Suppressor macrophage treated with lipopolysaccharide for 4 hours (primary cell): Measurements from ENCODE around the gene OTOA.
"Not testable (repeated sequence)": the region's sequence is repeated elsewhere in the genome, so short reads cannot be mapped to it uniquely, and the experiment has no call there.

Experiments
- DNase-seq: peaks from one replicate; pipeline ENCODE4 v3.0.0-alpha.2; 2020

OTOA gene

DNA sequence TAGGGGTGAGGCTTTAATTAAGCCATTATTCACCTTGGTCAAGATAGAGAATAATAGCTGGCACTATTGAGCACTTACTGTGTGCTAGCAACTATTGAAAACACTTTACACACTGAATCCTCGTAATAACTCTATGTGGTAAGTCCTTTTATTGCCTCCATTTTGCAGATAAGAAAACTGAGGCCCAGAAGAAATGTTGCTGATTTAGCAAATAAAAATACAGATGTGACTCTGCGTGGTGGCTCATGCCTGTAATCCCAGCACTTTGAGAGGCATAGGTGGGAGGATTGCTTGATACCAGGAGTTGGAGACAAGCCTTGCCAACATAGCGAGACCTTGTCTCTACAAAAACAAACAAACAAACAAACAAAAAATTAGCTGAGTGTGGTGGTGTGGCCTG, 19.4 kb downstream of the OTOA start:
- no peak for DNase-seq

DNA sequence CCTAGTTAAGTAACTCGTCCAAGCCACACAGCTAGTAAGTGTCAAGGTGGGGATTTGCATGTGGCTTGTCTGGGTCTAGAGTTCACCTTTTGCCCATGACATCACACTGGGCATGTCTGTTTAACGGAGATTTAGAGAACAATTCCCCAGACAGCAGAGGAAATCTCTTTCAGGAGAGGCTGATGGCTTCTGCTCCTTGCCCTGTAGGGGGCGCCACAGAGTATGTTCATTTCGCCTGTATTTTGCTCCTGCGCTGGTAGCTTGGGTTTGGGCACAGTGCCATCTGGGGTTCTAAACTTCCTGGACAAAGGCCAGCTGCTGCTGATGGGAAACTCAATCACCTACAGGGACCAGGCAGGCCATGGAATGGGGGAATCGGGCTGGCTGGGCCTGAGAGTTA, 20.4 kb downstream of the OTOA start:
- DNase-seq = no peak

DNA sequence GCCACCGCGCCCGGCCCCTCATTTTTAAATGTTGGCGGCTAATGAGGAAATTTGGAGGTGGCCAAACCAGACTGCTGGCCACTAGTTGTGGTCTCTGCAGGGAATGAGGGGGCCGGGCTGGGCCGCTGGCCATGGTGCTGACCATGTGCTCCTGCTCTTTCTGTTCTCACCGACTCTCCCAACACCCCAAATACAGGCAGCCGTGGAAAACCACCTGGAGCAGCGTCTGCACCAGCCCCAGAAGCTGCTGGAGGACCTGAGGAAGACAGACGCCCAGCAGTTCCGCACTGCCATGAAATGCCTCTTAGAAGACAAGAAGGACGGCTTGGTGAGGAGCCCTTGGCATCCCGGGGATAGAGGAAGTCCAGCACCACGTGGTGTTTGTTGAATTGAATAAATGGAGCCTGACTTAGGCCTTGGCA, 21.3 kb downstream of the OTOA start:
- DNase-seq = no peak

DNA sequence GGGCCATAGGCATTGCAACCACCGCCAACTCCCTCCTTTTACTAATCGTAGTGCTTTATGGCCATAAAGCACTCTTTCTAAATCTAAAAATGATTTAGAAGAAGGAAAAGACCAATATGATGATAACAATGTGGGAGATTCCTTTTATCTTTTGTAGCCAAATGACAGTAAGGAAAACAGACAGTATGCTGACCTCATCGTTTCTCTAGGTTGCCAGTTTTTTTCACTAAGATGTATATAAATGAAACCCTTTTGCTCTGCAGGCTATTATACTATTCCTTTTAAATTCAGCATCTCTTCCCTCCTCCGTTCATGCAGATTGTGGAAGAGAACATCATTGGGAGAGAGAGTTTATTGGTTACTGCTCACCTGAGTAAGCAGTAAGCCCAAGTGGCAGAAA, 25.3 kb downstream of the OTOA start:
- DNase-seq = no peak

DNA sequence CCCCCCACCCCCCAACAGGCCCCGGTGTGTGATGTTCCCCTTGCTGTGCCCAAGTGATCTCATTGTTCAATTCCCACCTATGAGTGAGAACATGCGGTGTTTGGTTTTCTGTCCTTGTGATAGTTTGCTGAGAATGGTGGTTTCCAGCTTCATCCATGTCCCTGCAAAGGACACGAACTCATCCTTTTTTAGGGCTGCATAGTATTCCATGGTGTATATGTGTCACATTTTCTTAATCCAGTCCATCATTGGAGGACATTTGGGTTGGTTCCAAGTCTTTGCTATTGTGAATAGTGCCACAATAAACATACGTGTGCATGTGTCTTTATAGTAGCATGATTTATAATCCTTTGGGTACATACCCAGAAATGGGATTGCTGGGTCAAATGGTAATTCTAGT, 27.2 kb downstream of the OTOA start:
- DNase-seq = not testable (repeated sequence)

DNA sequence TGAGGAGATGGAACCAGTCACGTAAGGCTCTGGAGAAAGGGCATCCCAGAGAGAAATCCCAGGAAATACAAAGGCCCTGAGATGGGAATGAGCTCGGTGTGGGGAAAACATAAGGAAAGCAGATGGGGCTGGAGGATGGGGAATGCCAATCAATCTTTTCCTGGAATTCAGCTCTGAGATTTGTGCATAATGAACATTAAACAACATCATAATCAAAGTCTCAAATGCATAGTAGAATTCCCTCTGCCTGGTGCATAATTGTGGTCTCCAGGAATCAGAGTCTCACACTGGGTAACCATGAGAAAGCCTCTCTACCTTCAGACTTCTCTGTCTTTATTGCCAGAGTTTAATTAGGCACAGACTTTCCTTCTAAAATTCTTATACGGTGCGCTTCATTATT, 30.8 kb downstream of the OTOA start:
- DNase-seq = no peak

DNA sequence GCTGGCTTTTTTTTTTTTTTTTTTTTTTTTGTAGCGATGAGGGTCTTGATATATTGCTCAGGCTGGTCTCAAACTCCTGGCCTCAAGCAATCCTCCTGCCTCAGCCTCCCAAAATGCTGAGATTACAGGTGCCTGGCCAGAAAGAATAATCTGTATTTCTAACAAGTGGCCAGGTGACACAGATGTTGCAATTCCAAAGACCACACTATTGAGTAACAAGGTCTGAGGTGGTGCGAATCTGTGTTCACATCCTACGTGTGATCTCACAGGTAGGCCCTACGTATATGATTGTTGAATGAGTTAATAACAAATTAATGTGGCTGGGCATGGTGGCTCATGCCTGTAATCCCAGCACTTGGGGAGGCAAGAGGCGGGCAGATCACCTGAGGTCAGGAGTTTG, 33.3 kb downstream of the OTOA start:
- no peak for DNase-seq

DNA sequence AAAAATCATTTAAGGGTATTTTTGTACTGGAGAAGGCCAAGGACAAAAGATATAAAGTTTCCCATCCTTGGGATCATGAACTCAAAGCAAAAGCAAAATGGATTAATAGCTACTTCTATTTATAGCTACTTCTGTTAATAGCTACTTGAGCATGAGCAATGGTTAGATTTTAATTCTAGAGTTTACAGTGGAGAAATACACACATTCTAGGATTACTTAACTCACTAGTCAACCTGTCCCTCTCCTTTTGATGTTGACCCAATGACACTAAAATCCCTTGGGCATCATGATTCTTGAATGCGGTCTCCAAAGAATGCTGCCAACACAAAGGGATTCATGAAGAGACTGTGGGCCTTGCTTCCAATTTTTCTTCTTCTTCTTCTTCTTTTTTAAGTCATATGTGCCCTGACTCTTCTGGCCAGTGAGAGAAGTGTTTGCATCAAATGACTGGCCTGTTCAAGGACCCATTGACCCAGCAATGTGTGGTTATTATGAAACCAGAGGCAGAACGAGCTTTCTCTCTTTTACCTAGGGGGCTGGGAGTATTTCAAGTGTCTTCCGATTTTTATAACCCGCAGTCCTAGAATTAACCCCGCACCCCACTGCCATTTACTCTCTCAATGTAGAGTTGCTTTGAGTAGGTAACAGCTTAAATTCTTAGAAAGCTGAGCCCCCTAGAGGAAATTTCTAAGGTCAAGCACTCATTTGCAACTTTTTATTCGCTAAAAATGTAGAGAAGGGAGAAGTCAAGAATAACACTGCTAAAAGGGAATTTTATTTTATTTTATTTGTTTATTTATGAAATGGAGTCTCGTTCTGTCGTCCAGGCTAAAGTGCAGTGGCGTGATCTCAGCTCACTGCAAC, 34.6 kb downstream of the OTOA start:
- no peak for DNase-seq

DNA sequence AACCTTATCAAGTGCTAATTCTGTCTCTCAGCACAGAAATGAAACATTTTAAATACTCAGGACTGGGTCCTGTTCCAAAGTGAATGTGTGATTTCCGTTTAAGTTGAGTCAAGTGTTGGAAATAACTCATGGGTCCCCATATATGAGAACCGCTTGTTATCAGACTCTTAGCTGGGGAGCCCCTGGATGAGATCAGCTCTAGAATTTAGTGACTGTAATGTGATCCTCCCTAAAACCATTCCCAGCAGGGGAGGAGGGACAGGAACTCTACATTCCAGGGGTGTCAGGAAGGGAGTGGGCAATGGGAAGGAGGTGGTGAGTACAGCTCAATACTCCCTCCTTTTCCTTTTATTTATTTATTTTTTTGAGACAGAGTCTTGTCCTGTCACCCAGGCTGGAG, 37.5 kb downstream of the OTOA start:
- no peak for DNase-seq

DNA sequence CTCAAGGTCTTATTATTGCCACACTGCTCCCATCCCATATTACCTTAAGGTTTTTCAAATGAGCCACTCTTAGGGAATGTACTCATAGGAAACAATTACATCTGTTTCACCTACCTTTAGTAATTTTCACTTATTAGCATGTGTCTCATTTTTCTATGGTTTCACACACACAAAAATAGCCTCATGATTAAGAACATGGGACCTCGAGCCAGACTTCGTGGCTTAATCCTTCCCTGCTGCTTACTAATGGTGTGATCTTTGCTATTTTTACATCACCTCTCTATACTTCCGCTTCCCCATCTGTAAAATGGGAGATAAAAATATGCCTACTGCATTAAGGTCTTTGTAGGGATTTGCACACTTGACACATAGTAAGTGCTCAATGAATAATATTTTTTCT, 38.5 kb downstream of the OTOA start:
- peak; percentile 53 for DNase-seq

DNA sequence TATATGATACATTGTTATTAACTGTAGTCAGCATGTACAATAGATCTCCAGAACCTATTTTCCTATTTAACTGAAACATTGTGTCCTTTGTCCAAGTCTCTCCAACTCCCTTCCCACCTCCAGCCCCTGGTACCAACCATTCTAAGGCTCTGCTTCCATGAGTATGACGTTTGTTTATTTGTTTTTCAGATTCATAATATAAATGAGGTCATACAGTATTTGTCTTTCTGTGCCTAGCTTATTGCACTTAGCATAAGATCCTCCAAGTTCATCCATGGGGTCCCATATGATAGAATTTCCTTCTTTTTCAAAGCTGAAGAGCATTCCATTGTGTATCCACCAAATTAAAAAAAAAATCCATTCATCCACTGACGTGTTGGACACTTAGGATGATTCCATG, 39.4 kb downstream of the OTOA start:
- DNase-seq = no peak

DNA sequence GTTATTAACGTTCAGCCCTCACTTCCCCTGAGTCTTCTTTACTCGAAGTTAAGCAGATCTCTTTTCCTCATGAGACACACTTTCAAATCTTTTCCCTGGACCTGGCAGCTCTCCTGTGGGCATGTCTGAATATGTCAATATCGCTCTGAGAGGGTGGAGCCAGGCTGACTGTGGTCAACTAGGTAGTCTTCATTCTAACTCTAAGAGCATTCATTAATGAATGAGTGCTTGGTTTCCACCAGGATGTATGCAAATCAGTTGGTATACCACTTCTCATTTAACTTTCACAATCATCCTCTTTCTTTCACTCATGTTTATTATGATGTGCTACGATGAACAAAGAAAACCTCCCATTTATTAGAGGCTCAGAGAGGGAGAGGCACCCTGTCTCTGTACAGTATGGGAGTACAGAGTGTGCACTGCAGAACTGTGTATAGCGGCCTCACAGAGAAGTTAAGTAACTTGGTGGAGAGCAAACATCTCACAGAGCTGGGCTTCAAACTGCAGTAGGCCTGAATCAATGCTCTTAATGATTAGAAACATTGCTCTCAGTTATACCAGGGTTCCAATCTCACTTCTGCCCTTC, 39.9 kb downstream of the OTOA start:
- DNase-seq = peak; percentile 13

DNA sequence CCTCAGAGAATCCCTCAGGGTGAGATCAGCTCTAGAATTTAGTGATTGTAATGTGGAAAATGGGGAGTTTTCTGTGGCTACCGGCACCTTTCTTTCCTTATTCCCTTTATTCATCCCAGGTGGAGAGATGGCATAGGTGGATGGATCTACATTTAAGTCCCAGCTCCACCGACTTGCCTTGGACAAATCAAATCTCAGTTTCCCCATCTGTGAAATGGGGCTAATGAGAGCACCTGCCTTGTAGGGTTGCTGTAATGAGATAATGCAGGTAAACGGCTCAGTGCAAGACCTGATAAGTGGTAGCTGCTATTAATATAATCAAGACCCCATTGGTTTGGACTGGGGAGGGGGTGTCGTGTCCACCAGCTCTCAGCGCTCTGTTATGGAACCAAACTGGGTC, 40.5 kb downstream of the OTOA start:
- DNase-seq = no peak

DNA sequence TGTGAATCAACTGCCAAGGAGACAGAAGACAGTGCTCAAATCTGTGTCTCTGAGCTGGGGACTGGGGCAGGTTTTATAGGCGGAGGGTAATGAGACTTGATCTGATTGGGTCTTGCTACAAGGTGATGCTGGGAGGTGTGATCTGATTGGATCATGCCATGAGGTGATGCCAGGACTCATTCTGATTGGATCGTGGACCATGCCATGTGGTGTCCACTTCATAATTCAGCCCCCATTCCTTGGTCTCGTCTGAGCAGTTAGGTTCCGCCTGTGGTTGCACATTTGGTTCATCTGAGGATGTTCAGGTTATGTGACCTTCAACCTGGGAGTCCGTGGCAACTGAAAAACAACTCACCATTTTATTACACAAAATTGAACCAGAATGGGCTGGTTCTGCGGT, 41.0 kb downstream of the OTOA start:
- DNase-seq = no peak

DNA sequence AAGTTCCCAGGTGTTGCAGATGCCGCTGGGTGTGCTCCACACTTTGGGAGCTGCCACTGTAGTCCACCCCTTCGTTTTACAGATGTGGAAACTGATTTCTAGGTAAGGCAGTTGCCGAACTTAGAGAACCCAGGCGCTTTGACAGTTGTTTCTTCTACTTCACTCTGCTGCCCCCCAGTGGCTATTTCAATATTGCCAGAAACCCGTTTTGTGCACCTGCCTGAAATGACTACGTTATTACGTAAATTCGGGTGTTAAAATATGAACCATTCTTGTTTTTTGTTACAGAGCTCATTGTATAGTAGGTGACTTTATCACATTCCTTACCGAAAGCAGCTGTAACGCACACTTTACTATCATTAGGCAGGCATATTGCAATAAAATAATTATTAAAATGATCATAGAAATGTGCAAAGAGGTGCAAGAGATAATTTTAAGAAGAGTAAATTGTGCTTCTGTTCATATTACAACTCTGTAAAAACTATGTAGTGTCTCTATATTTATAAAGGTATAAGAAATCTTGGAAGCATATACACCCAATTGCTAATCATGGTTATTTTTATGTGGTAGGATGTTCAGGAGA, 44.9 kb downstream of the OTOA start:
- peak; percentile 83 for DNase-seq

DNA sequence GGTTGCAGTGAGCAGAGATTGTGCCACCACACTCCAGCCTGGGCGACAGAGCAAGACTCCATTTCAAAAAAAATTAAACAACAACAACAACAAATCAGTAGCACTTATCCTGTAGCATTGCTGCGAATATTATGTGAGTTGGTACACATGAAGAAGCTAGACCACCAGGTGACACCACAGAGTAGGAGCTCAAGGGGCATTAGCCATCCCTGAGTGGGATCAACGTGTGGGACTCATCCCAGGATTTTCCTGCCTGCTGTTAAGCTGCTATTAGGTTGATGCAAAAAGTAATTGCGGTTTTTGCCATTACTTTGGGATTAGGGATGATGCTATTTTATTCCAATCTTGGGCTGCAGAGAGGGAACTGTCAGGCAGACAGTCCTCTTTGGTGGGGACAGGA, 47.2 kb downstream of the OTOA start:
- DNase-seq = no peak

DNA sequence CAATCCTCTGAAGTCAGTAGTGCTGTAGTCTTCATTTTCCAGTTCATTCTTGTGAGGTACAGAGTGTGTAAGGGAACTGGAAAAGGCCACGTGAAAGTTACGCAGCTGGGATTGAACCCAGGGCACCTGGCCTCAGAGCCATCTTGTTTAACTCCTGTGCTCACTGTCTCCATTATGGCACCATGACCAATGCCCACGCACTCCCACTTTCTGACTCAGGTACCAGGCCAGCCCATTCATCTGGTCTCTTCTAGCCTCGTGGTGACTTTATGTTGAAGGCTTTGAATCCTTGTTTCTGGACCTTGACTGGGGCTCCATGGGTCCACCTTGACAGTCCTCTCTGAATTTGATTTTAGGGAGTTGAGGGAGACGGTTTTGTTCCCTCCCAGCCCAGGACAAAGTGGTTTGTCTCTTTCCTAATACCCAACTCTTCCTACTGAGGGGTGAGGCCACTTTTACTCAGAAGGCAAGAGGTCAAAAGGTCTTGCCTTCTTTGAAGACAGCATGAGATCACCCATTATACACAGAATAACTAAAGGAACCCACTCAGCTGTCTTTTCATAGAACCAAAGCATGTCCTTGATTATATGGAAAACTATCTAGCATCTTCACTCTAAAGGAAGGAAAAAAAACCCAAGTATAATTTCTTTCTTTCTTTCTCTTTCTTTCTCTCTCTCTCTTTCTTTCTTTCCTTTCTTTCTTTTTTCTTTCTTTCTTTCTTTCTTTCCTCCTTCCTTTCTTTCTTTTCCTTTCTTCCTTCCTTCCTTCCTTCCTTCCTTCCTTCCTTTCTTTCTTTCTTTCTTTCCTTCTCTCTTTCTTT, 50.0 kb downstream of the OTOA start:
- peak; percentile 55 for DNase-seq

DNA sequence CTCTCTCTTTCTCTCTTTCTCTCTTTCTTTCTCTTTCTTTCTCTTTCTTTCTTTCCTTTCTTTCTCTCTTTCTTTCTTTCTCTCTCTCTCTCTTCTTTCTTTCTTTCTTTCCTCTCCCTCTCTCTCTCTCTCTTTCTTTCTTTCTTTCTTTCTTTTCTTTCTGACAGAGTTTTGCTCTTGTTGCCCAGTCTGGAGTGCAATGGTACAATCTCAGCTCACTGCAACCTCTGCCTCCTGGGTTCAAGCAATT, 50.5 kb downstream of the OTOA start:
- not testable (repeated sequence) for DNase-seq

DNA sequence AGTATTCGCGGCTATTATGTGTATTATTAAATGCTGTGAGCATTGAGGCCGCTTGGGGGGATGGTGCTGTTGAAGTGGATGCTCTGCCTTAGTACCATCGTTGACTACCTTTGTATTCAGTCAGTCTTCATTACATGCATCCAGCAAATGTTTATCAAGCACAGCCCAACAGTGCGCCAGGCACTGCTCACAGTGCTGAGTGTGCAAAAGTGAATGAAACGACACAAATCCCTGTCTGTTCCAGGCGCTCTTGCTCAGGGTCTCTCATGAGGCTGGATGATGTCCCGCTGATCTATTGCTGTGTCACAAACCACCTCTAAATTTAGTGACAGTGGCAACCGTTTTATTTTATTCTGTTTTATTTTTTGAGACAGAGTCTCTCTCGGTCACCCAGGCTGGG, 53.8 kb downstream of the OTOA start:
- no peak for DNase-seq

DNA sequence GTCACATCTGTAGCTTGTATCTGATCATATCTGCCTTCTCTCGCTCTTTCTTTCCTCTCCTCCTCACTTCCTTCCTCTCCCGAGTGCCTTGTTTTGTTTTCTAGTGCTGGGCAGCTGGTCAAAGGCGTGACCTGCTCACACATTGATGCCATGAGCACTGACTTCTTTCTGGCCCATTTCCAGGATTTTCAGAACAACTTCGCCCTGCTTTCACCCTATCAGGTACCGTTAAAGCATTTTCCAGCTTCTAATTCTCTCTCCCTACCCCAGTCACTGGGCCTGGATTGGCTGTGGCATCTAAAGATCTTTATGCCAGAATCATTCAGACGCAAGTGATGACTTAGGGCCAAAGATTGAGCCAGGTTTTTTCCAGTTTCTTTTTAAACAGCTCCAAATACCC, 55.5 kb downstream of the OTOA start:
- no peak for DNase-seq

DNA sequence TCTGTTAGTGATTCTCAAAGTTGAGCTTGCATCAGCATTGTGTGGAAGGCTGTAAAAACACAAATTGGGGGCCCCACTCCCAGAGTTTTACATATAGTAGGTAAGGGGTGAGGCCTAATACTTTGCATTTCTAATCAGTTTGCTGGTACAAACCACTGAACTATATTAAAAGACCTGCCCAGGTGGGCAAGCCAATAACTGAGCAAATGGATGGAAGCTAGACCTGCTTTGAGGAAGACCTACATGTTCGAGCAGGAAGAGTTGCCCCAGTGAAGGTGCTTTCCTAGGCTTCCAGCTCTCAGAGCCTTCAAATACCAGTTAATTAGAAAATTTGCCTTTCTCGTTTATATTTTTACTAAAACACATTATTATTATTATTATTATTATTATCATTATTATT, 56.8 kb downstream of the OTOA start:
- no peak for DNase-seq

DNA sequence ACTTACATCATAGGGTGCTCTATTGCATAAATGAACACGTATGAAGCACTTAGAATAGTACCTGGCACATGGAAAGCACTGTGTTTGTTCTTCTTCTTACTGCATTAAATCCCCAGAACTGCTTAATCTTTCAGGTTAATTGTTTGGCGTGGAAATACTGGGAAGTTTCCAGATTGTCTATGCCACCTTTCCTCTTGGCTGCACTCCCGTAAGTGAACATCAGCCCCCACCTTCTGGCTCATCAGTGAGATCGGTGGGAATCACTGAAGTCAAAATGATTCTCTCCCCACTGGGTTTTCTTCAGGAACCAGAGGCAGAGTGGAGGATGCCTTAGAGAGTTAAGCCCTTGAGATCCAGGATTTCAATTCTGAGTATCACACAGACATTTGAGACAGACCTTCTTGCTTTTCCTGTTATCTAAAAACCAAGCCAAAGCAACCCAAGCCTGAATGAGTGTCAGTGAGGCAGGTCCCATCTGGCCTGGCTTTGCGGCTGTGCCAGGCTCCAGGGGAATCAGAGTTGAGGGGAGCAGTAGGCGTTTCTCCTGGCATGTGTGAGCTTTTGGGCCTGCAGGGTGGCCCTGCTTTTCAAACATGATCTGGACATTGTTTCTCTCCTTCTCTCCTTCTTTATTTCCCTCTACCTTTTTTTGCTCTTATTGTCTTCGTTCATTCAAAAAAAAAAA, 59.1 kb downstream of the OTOA start:
- DNase-seq = no peak

DNA sequence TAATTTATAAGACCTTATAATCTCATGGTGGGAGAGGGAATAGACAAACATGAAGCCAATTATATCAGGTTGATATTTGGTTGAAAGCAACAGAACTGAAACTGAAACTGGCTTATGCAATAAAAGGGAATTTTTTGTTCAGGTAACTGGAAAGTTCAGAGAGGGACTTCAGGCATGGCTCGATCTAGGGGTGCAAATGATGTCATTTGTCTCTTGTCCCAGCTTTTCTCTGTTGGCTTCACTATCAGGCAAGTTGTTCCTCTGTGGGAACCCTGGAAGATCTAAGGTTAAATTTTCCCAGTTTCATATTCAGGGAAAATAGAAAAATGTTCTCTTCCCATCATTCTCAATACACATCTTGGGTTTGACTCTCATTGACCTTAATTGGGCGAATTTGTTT, 59.8 kb downstream of the OTOA start:
- no peak for DNase-seq
